T-cell (primary cell): ENCODE measurements around the gene COL6A3. TPM values are rescaled to one million over a fixed set of nuclear protein-coding genes. Genes with fewer than 3 reads are reported as not detected.

ENCODE experiments used
- ATAC-seq, 4 experiments: fragments of 200-7000 bp in 3 of 4; fragments of 150-1000 bp in 1 of 4; cut with Tn5 transposase; replicated peaks in 1 of 4; 1 replicate in 3 of 4; 2 replicates in 1 of 4; pipeline ENCODE4 v1.10.0; 2021; ENCODE audit warnings: moderate library complexity in 3 of 4, mild to moderate bottlenecking in 2 of 4, moderate number of reproducible peaks in 1 of 4
- CTCF ChIA-PET, 2 donors: fragments of 300-600 bp; sonication (Branson Sonifier 250); formaldehyde crosslinking; loops; one replicate each; lab custom pipeline; 2022; ENCODE audit warnings: antibody characterized with exemption in 2 of 2; lab: Charles Lee
- POLR2A ChIA-PET, 2 donors: fragments of 300-600 bp; sonication (Branson Sonifier 250); formaldehyde crosslinking; loops; one replicate each; lab custom pipeline; 2022; ENCODE audit warnings: antibody characterized with exemption in 2 of 2; lab: Charles Lee
- DNase-seq, 35 experiments: peaks; one replicate each; pipeline versions ENCODE4 v3.0.0 to v3.0.0-alpha.2; 2013 to 2023
- H3K27ac ChIP-seq: one replicate; pipeline ENCODE4 v1.5.1; 2013; ENCODE audit warnings: low read length
- H3K27me3 ChIP-seq, 2 experiments: replicated peaks in 1 of 2; 1 replicate in 1 of 2; 2 replicates in 1 of 2; pipeline versions ENCODE4 v1.6.1 to v1.7.0; 2013; ENCODE audit warnings: low read length in 1 of 2, mixed read lengths in 1 of 2; ENCODE audit not compliant: control insufficient read depth in 2 of 2, insufficient read depth in 2 of 2; ENCODE audit errors: extremely low read depth in 1 of 2
- H3K36me3 ChIP-seq, 2 donors: 1 replicate in 1 of 2; 2 replicates in 1 of 2; pipeline versions ENCODE4 v1.6.1 to v1.7.0; 2013; ENCODE audit warnings: low read length in 1 of 2; ENCODE audit not compliant: control insufficient read depth in 2 of 2, insufficient read depth in 1 of 2; ENCODE audit errors: extremely low read depth in 1 of 2
- H3K4me1 ChIP-seq, 2 experiments: 1 replicate in 1 of 2; 2 replicates in 1 of 2; pipeline versions ENCODE4 v1.6.1 to v1.7.0; 2013; ENCODE audit warnings: low read length in 2 of 2, mixed read lengths in 1 of 2; ENCODE audit not compliant: insufficient read depth in 2 of 2, control insufficient read depth in 1 of 2; ENCODE audit errors: extremely low read depth in 1 of 2
- H3K4me3 ChIP-seq, 2 donors: 1 replicate in 1 of 2; 2 replicates in 1 of 2; pipeline versions ENCODE4 v1.5.1 to v1.7.0; 2013; ENCODE audit warnings: mild to moderate bottlenecking in 2 of 2, low read length in 1 of 2, moderate library complexity in 1 of 2; ENCODE audit not compliant: control insufficient read depth in 1 of 2; ENCODE audit errors: extremely low read depth in 1 of 2
- H3K9me3 ChIP-seq: 2 replicates; pipeline ENCODE4 v1.7.0; 2013
- H3K27ac Mint-ChIP-seq, 2 donors: one replicate each; pipeline ENCODE4 v1.8.0; 2020 to 2021; ENCODE audit warnings: mild to moderate bottlenecking in 2 of 2, mixed read lengths in 2 of 2
- H3K27me3 Mint-ChIP-seq, 2 donors: one replicate each; pipeline ENCODE4 v1.8.0; 2021 to 2022; ENCODE audit warnings: mixed read lengths in 2 of 2
- H3K36me3 Mint-ChIP-seq: one replicate; pipeline ENCODE4 v1.8.0; 2021; ENCODE audit warnings: mixed read lengths
- H3K4me1 Mint-ChIP-seq, 3 donors: one replicate each; pipeline ENCODE4 v1.8.0; 2020 to 2022; ENCODE audit warnings: mixed read lengths in 3 of 3, mild to moderate bottlenecking in 1 of 3
- H3K4me3 Mint-ChIP-seq, 3 donors: one replicate each; pipeline ENCODE4 v1.8.0; 2020 to 2022; ENCODE audit warnings: mild to moderate bottlenecking in 3 of 3, mixed read lengths in 3 of 3, moderate library complexity in 3 of 3
- H3K9me3 Mint-ChIP-seq, 3 donors: one replicate each; pipeline ENCODE4 v1.8.0; 2020 to 2022; ENCODE audit warnings: mixed read lengths in 3 of 3
- whole genome bisulfite sequencing: methylation state at CpG from one replicate; pipeline ENCODE4 v1.1.5; 2013; ENCODE audit warnings: missing lambda C conversion rate; ENCODE audit not compliant: insufficient coverage; 5-methylcytosine and 5-hydroxymethylcytosine counted together
- total RNA-seq, 35 experiments: library from RNA in 6 of 35; stranded (reverse) in 6 of 35; fragments of 120-200 nt in 1 of 35; gene quantifications; one replicate each; pipeline versions ENCODE4 v1.2.1 to v1.2.4 and lab custom pipeline; 2013 to 2026

COL6A3 gene
- total RNA-seq, 5 donors from 2014 or later (not counting 1 experiment from before 2014, with no cell fraction given), result 1.5 to 2.9 (median 2.5) TPM

DNA sequence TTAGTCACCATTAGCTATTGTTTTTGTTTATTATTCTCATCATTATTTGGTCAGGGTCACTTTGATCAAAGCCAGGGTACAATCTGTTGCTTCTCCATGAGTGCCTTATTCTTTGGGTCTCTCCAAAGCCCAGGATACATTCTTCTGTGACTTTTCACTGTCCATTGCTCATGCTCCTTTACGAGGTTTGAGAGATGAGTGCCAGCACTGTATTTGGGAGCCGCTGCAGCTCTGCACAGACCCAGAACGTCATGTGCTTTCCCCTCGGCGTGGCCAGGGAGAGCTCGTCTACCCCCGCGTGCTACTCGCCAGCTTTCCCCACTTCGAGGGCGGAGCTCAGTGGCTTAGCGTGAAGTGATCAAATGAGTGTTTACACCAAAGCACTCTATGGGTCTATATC lies 123.7 kb downstream of the COL6A3 start:
- peaks cover 0 to 4% (median 4%) of the 10 kb centered on the region in 3 donors for H3K9me3 Mint-ChIP-seq
- H3K27me3 Mint-ChIP-seq, result peaks cover 41 to 44% of the 10 kb centered on the region in 2 donors
- POLR2A ChIA-PET, result no interaction called here
- H3K4me3 Mint-ChIP-seq, result no peak overlapping the region
- CTCF ChIA-PET, result no interaction called here
- Histone ChIP-seq H3K4me1 (peaks cover 0 to 2% of the 10 kb centered on the region in 2 experiments), H3K27ac (no peak overlapping the region), H3K27me3 (peaks cover 2 to 19% of the 10 kb centered on the region in 2 experiments), H3K9me3 (peaks cover 2% of the 10 kb centered on the region), H3K4me3 (no peak overlapping the region), H3K36me3 (no peaks in the 10 kb centered on the region)
- no peak overlapping the region for H3K27ac Mint-ChIP-seq
- 53% methylated on average over 3 of the region's 12 CpGs for WGBS
- H3K4me1 Mint-ChIP-seq, result peaks cover 9 to 14% (median 9%) of the 10 kb centered on the region in 3 donors
- no peaks in the 10 kb centered on the region for H3K36me3 Mint-ChIP-seq
- DNase-seq (no peak), ATAC-seq (no peak)

DNA sequence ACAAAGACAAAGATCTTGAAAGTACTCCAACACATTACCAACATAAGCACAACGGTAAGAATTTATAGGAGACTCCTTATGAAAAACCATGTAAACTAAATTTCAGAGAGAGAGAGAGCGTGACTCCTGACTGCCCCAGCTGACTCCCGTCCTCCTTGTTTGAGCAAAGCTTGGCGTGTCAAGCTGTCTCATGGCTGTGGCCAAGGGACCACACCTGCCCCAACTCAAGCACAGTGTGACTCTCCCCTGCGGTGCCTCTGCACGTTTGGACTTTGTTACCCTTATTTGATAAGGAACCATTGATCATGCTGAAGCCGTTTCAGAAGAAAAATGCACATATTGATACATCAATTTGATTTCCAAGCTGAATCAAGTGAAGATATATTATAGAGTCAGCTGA lies 124.8 kb downstream of the COL6A3 start:
- Histone ChIP-seq H3K27ac (no peak overlapping the region), H3K27me3 (peaks cover 2 to 20% of the 10 kb centered on the region in 2 experiments), H3K36me3 (no peaks in the 10 kb centered on the region), H3K9me3 (peaks cover 2% of the 10 kb centered on the region), H3K4me3 (no peak overlapping the region), H3K4me1 (peaks cover 0 to 2% of the 10 kb centered on the region in 2 experiments)
- 94% methylated on average over 4 of the region's 7 CpGs for WGBS
- H3K9me3 Mint-ChIP-seq, result peaks cover 0 to 4% (median 0%) of the 10 kb centered on the region in 3 donors
- H3K27ac Mint-ChIP-seq, result no peak overlapping the region
- peaks cover 39 to 41% of the 10 kb centered on the region in 2 donors for H3K27me3 Mint-ChIP-seq
- DNase-seq, result no peak
- no peaks in the 10 kb centered on the region for H3K36me3 Mint-ChIP-seq
- ATAC-seq, result no peak
- ChIA-PET CTCF (no interaction called here), POLR2A (no interaction called here)
- H3K4me1 Mint-ChIP-seq, result peaks cover 9 to 14% (median 9%) of the 10 kb centered on the region in 3 donors
- no peak overlapping the region for H3K4me3 Mint-ChIP-seq

DNA sequence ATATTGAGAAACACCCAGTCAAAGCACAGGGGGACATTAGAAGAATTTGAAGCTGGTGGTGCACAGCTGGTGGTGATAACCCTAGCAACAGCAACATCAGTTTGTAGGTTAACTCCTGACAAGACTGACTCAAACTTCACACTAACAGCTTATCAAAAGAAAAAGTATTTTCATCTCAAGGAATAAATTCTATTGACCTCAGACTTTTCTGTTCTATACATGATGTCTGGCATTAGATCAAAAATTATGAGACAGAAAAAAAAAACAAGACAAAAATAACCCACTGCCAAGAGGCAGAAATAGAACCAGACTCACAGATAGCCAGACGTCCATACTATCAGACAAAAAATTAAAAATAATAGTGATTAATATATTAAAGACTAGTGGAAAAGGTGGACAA lies 126.1 kb downstream of the COL6A3 start:
- ChIA-PET POLR2A (no interaction called here), CTCF (interaction anchor here in 1 of 2 donors (0.6 kb wide), 1 partner anchor 43 kb away, joined by 3 read pairs; no protein-coding TSS in a partner anchor)
- Histone ChIP-seq H3K27me3 (peaks cover 2 to 24% of the 10 kb centered on the region in 2 experiments), H3K27ac (no peak overlapping the region), H3K9me3 (peaks cover 2% of the 10 kb centered on the region), H3K36me3 (no peaks in the 10 kb centered on the region), H3K4me3 (no peak overlapping the region), H3K4me1 (peaks cover 0 to 2% of the 10 kb centered on the region in 2 experiments)
- H3K27me3 Mint-ChIP-seq, result peaks cover 39% of the 10 kb centered on the region in 2 donors
- H3K27ac Mint-ChIP-seq, result no peak overlapping the region
- no peaks in the 10 kb centered on the region for H3K36me3 Mint-ChIP-seq
- H3K9me3 Mint-ChIP-seq, result no peaks in the 10 kb centered on the region
- peaks cover 9 to 14% (median 9%) of the 10 kb centered on the region in 3 donors for H3K4me1 Mint-ChIP-seq
- no peak for DNase-seq
- WGBS, result no CpG with 5 or more reads among the region's 1 CpG
- ATAC-seq, result no peak
- H3K4me3 Mint-ChIP-seq, result no peak overlapping the region

DNA sequence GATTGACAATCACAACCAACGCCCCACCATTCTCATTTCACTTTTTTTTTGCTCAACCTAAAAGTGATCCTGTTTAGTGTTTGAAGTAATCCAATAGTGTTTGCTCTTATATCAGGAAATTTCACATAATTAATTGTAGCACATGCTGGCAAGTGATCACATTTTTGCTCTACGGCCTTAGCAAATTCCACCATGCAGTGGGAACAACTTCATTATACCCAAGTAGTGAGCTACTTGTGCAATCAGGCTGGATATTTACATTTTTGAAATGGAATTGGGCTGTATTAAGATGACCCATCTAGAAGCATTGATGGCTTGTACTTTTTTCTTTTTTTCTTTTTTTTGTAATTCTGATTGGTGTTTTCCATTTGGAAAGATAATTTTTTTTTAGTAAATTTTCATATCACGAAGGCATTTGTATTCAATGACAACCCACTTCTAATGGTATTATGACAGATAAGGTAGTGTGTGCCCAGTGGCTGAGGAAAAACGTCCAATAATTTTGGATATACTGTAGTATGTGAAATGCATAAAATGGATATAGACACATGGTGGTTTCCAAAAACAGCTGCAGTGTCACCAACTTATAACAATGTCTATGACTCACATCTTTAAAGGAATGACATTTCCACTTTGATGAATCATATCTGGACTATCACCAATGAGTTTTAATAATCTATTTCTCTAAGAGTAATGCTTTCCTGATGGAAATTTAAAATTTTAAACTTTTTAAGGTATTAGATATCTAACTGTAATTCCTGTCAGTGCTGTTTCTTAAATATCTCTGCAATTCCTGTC lies 130.6 kb downstream of the COL6A3 start:
- no peak overlapping the region for H3K4me3 ChIP-seq
- no peak for ATAC-seq
- H3K4me3 Mint-ChIP-seq, result no peak overlapping the region
- H3K36me3 ChIP-seq, result no peaks in the 10 kb centered on the region
- H3K27me3 ChIP-seq, result peaks cover 0 to 16% of the 10 kb centered on the region in 2 experiments
- no peak overlapping the region for H3K27ac ChIP-seq
- no peak for DNase-seq
- H3K4me1 ChIP-seq, result no peaks in the 10 kb centered on the region
- CTCF ChIA-PET, result no interaction called here
- no peaks in the 10 kb centered on the region for H3K36me3 Mint-ChIP-seq
- POLR2A ChIA-PET, result no interaction called here
- no peaks in the 10 kb centered on the region for H3K9me3 ChIP-seq
- peaks cover 27 to 38% of the 10 kb centered on the region in 2 donors for H3K27me3 Mint-ChIP-seq
- no CpG with 5 or more reads among the region's 4 CpGs for WGBS
- H3K4me1 Mint-ChIP-seq, result no peaks in the 10 kb centered on the region
- no peaks in the 10 kb centered on the region for H3K9me3 Mint-ChIP-seq
- no peak overlapping the region for H3K27ac Mint-ChIP-seq

DNA sequence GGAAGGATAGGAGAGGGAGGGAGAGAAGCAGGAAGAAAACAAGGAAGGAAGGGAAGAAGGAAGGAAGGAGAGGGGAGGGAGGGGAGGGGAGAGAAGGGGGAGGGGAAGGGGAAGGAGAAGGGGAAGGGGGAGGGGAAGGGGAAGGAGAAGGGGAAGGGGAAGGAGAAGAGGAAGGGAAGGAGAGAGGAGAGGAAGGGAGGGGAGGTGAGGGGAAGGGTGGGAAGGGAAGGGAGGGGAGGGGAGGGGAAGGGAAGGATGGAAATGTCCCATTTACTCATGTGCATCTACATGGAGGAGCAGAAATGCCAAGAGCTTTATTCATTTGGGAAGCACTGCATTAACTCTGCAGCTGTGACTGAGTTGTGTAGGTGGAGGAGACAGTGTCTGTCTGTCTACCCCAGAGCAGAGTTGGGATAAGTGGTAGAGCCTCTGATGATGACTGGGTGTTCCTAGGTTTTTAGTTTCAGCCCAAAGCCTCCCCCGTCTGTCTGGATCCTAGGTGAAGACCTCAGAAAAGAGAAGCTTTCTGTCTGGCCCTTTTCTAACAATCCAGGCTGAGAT lies 131.3 kb downstream of the COL6A3 start:
- POLR2A ChIA-PET, result no interaction called here
- Histone ChIP-seq H3K9me3 (no peaks in the 10 kb centered on the region), H3K27me3 (peaks cover 0 to 16% of the 10 kb centered on the region in 2 experiments), H3K4me3 (no peak overlapping the region), H3K36me3 (no peaks in the 10 kb centered on the region), H3K4me1 (no peaks in the 10 kb centered on the region), H3K27ac (no peak overlapping the region)
- Mint-ChIP-seq H3K4me1 (no peaks in the 10 kb centered on the region), H3K27ac (no peak overlapping the region), H3K4me3 (no peak overlapping the region), H3K36me3 (no peaks in the 10 kb centered on the region), H3K27me3 (peaks cover 27 to 32% of the 10 kb centered on the region in 2 donors), H3K9me3 (no peaks in the 10 kb centered on the region)
- no peak for ATAC-seq
- no CpG with 5 or more reads among the region's 1 CpG for WGBS
- CTCF ChIA-PET, result no interaction called here
- no peak for DNase-seq

DNA sequence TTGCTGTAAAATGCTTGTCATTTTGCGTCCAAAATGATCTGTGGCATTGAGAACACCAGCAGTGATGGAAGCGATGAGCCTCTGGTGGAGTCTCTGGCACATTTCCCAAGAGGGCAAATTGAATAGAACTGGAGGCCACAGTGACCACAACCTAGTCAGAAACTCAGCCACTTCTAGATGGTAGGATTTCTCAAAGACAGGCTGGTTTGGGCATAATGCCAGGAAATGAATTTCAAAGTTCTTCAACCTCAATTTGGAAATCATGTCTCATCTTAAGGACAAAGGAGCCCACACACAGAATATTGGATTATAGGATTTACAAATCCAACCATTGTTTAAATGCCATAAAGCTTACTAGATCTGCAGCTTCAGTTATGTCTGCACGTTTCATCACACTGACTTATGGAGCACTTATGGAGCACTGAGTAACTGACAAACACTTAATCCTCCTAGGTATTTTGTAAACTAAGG lies 132.1 kb downstream of the COL6A3 start:
- Mint-ChIP-seq H3K4me1 (no peaks in the 10 kb centered on the region), H3K4me3 (no peak overlapping the region), H3K36me3 (no peaks in the 10 kb centered on the region), H3K27me3 (peaks cover 23 to 28% of the 10 kb centered on the region in 2 donors), H3K9me3 (no peaks in the 10 kb centered on the region), H3K27ac (no peak overlapping the region)
- 62% methylated on average over 2 of the region's 3 CpGs for WGBS
- DNase-seq (no peak), ATAC-seq (no peak)
- H3K4me1 ChIP-seq, result no peaks in the 10 kb centered on the region
- H3K4me3 ChIP-seq, result no peak overlapping the region
- H3K36me3 ChIP-seq, result no peaks in the 10 kb centered on the region
- H3K9me3 ChIP-seq, result no peaks in the 10 kb centered on the region
- no peak overlapping the region for H3K27ac ChIP-seq
- H3K27me3 ChIP-seq, result peaks cover 0 to 13% of the 10 kb centered on the region in 2 experiments
- ChIA-PET CTCF (no interaction called here), POLR2A (no interaction called here)
